ENCODE data around the gene HMX1.

DNA sequence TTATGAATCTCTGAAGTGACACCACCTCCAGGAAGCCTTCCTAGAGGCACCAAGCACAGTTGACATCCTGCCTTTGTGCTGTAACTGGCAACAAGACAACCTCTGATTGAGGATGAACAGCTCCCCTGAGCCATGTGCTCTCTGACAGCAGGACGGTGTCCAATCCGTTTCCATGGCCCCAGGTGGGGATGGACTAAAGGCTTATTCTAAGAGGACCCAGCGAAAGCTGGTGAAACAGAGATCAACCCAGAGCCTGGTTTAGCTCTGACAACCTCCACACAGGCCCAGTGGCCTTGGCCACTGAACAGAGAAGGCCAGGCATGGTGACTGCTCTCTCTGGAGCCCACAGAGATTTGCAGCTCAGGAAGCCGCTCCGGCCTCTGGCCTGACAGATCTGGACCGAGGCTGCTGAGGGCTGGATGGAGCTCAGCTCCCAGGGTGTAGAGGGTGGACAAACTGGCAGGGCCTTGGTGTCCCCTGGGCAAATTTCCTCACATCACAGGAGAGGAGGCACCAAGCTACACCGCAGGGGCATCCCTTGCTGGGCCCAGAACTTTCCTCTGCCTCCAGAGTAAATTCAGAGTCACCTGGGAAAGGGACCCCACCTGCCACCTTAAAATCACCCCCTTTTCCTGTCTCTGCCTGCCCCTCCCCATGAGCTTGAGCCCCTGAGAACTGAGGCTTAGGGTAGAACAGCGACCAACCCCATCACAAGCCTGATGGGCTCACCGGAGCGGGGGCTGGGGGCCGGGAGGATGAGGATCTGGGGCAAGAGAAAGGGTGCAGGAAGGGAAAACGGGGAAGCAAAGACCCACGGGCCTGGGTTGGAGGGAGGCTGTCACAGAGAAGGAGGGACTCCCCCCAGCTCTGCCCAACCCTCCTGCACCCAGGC, 40.2 kb downstream of the HMX1 start:
- TF ChIP-seq CTCF (IDR thresholded peaks at IDR 0.05) (no peak), POLR2A (IDR thresholded peaks at IDR 0.05) (no peak)

Data from breast epithelium (tissue), 3 donors.